Endothelial cell of umbilical vein (primary cell): ENCODE results near the gene OR10AD1. TPM values are rescaled to one million over a fixed set of nuclear protein-coding genes. Genes with fewer than 3 reads are reported as not detected.

Source experiments
- BruUV-seq: library from RNA; stranded (reverse); fragments of 400-500 nt; replicated peaks from 2 replicates; lab custom pipeline; 2021; lab: Mats Ljungman, UMichigan
- CTCF ChIA-PET: fragments of 300-600, 350-600 bp; sonication (Branson Sonifier 250); formaldehyde crosslinking; loops from one replicate; lab custom pipeline; 2021; ENCODE audit warnings: antibody characterized with exemption, inconsistent platforms; lab: Charles Lee
- POLR2A ChIA-PET: fragments of 300-600, 350-600 bp; sonication (Branson Sonifier 250); formaldehyde crosslinking; loops from one replicate; lab custom pipeline; 2021; ENCODE audit warnings: antibody characterized with exemption, inconsistent platforms; lab: Charles Lee
- DNase-seq: peaks from one replicate; pipeline ENCODE4 v3.0.0-alpha.2; 2011; ENCODE audit warnings: low read depth, low spot score
- FAIRE-seq: peaks from 2 replicates; lab custom pipeline; 2011; peaks lifted over from hg19 to GRCh38; lab: Jason Lieb, UNC
- H2AFZ ChIP-seq: 2 replicates; pipeline ENCODE4 v1.6.0; 2012; ENCODE audit warnings: low read depth, low read length, control low read depth, inconsistent platforms
- H3K27ac ChIP-seq: 2 replicates; pipeline ENCODE4 v1.5.1; 2011; ENCODE audit warnings: low read depth, mild to moderate bottlenecking, control low read depth, low read length, moderate library complexity; ENCODE audit not compliant: insufficient read depth
- H3K27me3 ChIP-seq, 2 experiments: 2 replicates each; pipeline versions ENCODE4 v1.6.0 to v1.6.1; 2011; ENCODE audit warnings: low read length in 2 of 2, mixed read lengths in 1 of 2; ENCODE audit not compliant: control insufficient read depth in 2 of 2, insufficient read depth in 2 of 2
- H3K36me3 ChIP-seq, 2 experiments: 2 replicates in 1 of 2; 3 replicates in 1 of 2; pipeline ENCODE4 v1.5.1; 2011; ENCODE audit warnings: low read length in 2 of 2, mild to moderate bottlenecking in 1 of 2, moderate library complexity in 1 of 2; ENCODE audit not compliant: control insufficient read depth in 2 of 2, insufficient read depth in 2 of 2; ENCODE audit errors: extremely low read depth in 1 of 2
- H3K4me1 ChIP-seq: 3 replicates; pipeline ENCODE4 v1.5.1; 2011; ENCODE audit warnings: mild to moderate bottlenecking, low read length; ENCODE audit not compliant: control insufficient read depth, insufficient read depth; ENCODE audit errors: extremely low read depth
- H3K4me2 ChIP-seq: 2 replicates; pipeline ENCODE4 v1.6.1; 2011; ENCODE audit warnings: low read length, control low read depth, mixed read lengths; ENCODE audit not compliant: insufficient read depth
- H3K4me3 ChIP-seq, 3 experiments: fragments of 200-600 bp in 1 of 3; sonication (generic), shearing (Covaris generic) in 1 of 3; replicated peaks in 1 of 3; 2 replicates each; pipeline ENCODE4 v1.5.1; 2011 to 2016; ENCODE audit warnings: control low read depth in 3 of 3, low read length in 3 of 3, mild to moderate bottlenecking in 2 of 3, inconsistent platforms in 1 of 3, low read depth in 1 of 3, moderate library complexity in 1 of 3; ENCODE audit not compliant: insufficient read depth in 1 of 3
- H3K79me2 ChIP-seq: 2 replicates; pipeline ENCODE4 v1.6.0; 2012; ENCODE audit warnings: low read length, inconsistent platforms; ENCODE audit not compliant: control insufficient read depth, insufficient read depth
- H3K9ac ChIP-seq: replicated peaks from 2 replicates; pipeline ENCODE3; 2011; ENCODE audit warnings: low read length, control low read depth; ENCODE audit not compliant: insufficient read depth; ENCODE audit errors: extremely low read depth
- H3K9me1 ChIP-seq: replicated peaks from 3 replicates; pipeline ENCODE4 v1.6.0; 2011; ENCODE audit warnings: mild to moderate bottlenecking, low read length; ENCODE audit not compliant: control insufficient read depth, insufficient read depth; ENCODE audit errors: extremely low read depth
- H3K9me3 ChIP-seq: replicated peaks from 2 replicates; pipeline ENCODE4 v1.5.1; 2012; ENCODE audit warnings: low read length, inconsistent platforms; ENCODE audit not compliant: control insufficient read depth, insufficient read depth
- H4K20me1 ChIP-seq: replicated peaks from 2 replicates; pipeline ENCODE3; 2011; ENCODE audit warnings: mild to moderate bottlenecking, low read length; ENCODE audit not compliant: control insufficient read depth, insufficient read depth; ENCODE audit errors: extremely low read depth
- EZH2 ChIP-seq: IDR thresholded peaks from 2 replicates; pipeline ENCODE4 v1.6.1; 2012; ENCODE audit warnings: borderline replicate concordance, low read depth, mild to moderate bottlenecking, moderate library complexity, low read length, inconsistent platforms; ENCODE audit not compliant: severe bottlenecking
- FOS ChIP-seq: IDR thresholded peaks from 2 replicates; pipeline ENCODE4 v1.6.1; 2011; ENCODE audit warnings: mild to moderate bottlenecking, low read length, moderate library complexity, borderline replicate concordance; ENCODE audit not compliant: insufficient read depth
- GATA2 ChIP-seq: IDR thresholded peaks from 2 replicates; pipeline ENCODE4 v1.7.0; 2011; ENCODE audit warnings: low read depth, mild to moderate bottlenecking, moderate library complexity, mixed read lengths, low read length; ENCODE audit not compliant: insufficient read length, insufficient read depth
- JUN ChIP-seq: IDR thresholded peaks from 2 replicates; pipeline ENCODE4 v1.6.1; 2011; ENCODE audit warnings: borderline replicate concordance, low read depth; ENCODE audit not compliant: insufficient read length, insufficient read depth
- MYC ChIP-seq: IDR thresholded peaks from one replicate; pipeline ENCODE4 v1.6.1; 2011; ENCODE audit warnings: mild to moderate bottlenecking, low read depth, low read length
- POLR2A ChIP-seq: IDR thresholded peaks from 2 replicates; pipeline ENCODE4 v1.6.1; 2012; ENCODE audit warnings: low read depth, mild to moderate bottlenecking, control low read depth, low read length
- POLR2AphosphoS5 ChIP-seq: IDR thresholded peaks from 2 replicates; pipeline ENCODE4 v1.6.1; 2012; ENCODE audit warnings: low read depth, mild to moderate bottlenecking, control low read depth, low read length, moderate library complexity; ENCODE audit not compliant: insufficient read depth
- dilution Hi-C: fragments of 300-500 bp; cut with MboI; formaldehyde crosslinking; loops from one replicate; pipeline ENCODE4 v1.15.0; 2019; ENCODE audit warnings: low sequenced_read_pairs; ENCODE audit not compliant: extremely low pct_ligation_motif_present
- intact Hi-C: fragments of 100-400 bp; cut with micrococcal nuclease; formaldehyde crosslinking; loops from one replicate; pipeline ENCODE4 v1.10.0; 2022
- polyA plus RNA-seq, 4 experiments: library from polyadenylated mRNA; depleted of rRNA in 3 of 4; stranded (reverse) in 3 of 4; unstranded in 1 of 4; fragments of >200 nt; gene quantifications; 2 replicates each; pipeline versions ENCODE4 v1.2.1 to v1.2.3, GENCODE V29; 2011 to 2012; ENCODE audit warnings: missing spikeins in 1 of 4
- total RNA-seq: library from RNA; stranded (reverse); gene quantifications from 2 replicates; pipeline ENCODE4 v1.2.3, GENCODE V29; 2021
- TF ChIP-seq, protein P1 (sequence below), 2 donors: IDR thresholded peaks; 1 replicate in 1 of 2; 2 replicates in 1 of 2; pipeline ENCODE4 v1.5.1; 2011; ENCODE audit warnings: low read length in 2 of 2, mild to moderate bottlenecking in 2 of 2, moderate library complexity in 2 of 2, control low read depth in 1 of 2, inconsistent platforms in 1 of 2, low read depth in 1 of 2; ENCODE audit not compliant: insufficient read depth in 1 of 2; ENCODE audit errors: extremely low read depth in 1 of 2
- TF ChIP-seq, protein P2 (sequence below): IDR thresholded peaks from 2 replicates; pipeline ENCODE4 v1.6.1; 2011; ENCODE audit not compliant: insufficient read depth, insufficient read length

OR10AD1 gene
- total and polyA plus RNA-seq, 2 donors (not counting 3 experiments of a cell fraction or from before 2014, with no cell fraction given) = not detected

DNA sequence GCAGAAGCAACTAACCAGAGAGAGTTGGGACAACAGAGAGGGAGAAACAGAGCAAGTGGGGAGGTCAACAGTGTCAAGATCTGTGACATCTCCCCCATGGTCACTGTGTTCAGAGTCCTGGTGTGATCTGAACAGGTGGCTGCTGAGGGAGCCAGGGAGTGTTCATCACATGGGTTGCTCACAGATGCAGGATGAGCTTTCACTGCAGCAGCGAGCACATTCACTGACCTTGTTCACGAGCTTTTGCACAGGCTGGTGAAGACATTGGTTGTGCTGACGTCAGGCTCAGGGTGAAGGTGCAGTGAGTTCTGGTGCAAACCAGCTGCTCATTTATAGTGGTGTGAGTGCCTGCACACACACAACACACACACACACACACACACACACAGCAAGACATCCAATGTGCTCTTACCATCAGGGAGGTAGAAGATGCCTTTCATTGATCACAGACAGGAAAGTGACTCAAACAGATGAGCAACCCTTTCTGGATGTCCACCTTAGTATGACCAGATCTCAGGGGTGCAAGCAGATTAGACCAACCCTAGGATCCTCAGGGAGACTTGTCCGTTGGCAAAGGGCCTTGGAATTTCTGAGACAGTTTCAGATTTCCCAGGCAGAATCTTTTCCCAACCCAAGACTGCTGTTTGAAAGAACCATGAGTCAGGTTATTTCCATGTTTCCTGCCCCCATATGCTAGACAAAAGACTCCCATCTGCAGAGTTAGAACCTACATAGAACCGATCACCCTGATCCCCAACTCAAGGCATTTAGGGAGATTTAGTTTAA is 44.3 kb upstream of the OR10AD1 start:
- Histone ChIP-seq H3K27ac (no peak overlapping the region), H3K9me1 (no peaks in the 10 kb centered on the region), H3K79me2 (no peaks in the 10 kb centered on the region), H3K36me3 (no peaks in the 10 kb centered on the region), H3K27me3 (peaks cover 11 to 14% of the 10 kb centered on the region in 2 experiments), H3K4me1 (no peaks in the 10 kb centered on the region), H2AFZ (no peak overlapping the region), H4K20me1 (no peaks in the 10 kb centered on the region), H3K4me3 (no peak overlapping the region), H3K9ac (no peak overlapping the region), H3K4me2 (no peak overlapping the region), H3K9me3 (no peaks in the 10 kb centered on the region)
- FAIRE-seq (no peak), DNase-seq (no peak)
- CTCF ChIA-PET = no interaction called here
- intact Hi-C loops (no loop called here), dilution Hi-C loops (no loop called here)
- no TSS peak for BruUV-seq
- TF ChIP-seq FOS (no peak), EZH2 (no peak), GATA2 (no peak), POLR2A (no peak), JUN (no peak), MYC (no peak), POLR2AphosphoS5 (no peak)
- TF ChIP-seq, protein P1, sequence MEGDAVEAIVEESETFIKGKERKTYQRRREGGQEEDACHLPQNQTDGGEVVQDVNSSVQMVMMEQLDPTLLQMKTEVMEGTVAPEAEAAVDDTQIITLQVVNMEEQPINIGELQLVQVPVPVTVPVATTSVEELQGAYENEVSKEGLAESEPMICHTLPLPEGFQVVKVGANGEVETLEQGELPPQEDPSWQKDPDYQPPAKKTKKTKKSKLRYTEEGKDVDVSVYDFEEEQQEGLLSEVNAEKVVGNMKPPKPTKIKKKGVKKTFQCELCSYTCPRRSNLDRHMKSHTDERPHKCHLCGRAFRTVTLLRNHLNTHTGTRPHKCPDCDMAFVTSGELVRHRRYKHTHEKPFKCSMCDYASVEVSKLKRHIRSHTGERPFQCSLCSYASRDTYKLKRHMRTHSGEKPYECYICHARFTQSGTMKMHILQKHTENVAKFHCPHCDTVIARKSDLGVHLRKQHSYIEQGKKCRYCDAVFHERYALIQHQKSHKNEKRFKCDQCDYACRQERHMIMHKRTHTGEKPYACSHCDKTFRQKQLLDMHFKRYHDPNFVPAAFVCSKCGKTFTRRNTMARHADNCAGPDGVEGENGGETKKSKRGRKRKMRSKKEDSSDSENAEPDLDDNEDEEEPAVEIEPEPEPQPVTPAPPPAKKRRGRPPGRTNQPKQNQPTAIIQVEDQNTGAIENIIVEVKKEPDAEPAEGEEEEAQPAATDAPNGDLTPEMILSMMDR (IDR thresholded peaks at IDR 0.05; ENCODE audit: extremely low read depth in 1 of 2, insufficient read depth in 1 of 2, low read depth in 1 of 2, low read length in 2 of 2) = no peak
- TF ChIP-seq, protein P2, sequence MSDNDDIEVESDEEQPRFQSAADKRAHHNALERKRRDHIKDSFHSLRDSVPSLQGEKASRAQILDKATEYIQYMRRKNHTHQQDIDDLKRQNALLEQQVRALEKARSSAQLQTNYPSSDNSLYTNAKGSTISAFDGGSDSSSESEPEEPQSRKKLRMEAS = no peak
- POLR2A ChIA-PET = no interaction called here
